Stomach (tissue), 4 donors: Measurements from ENCODE around the gene ARMH1.

ENCODE experiments used
- POLR2A ChIP-seq, 4 donors: fragments of 450-650 bp; IDR thresholded peaks; one replicate each; pipeline ENCODE4 v1.6.1; 2016; ENCODE audit warnings: antibody characterized with exemption in 4 of 4, control low read depth in 2 of 4, mild to moderate bottlenecking in 1 of 4, moderate library complexity in 1 of 4
- POLR2AphosphoS5 ChIP-seq, 3 donors: sonication (generic); formaldehyde crosslinking; IDR thresholded peaks; one replicate each; pipeline ENCODE4 v1.6.1; 2016; ENCODE audit warnings: antibody characterized with exemption in 3 of 3
- TF ChIP-seq, protein P1 (sequence below), 7 experiments: fragments of 450-650 bp in 4 of 7; fragments of 200-600 bp in 3 of 7; sonication (generic) in 3 of 7; IDR thresholded peaks; one replicate each; pipeline ENCODE4 v1.5.1; 2016 to 2019; ENCODE audit warnings: antibody characterized with exemption in 7 of 7, control low read depth in 2 of 7, mild to moderate bottlenecking in 1 of 7

GRCh38 chr1:44661781-44662682 lies 12.5 kb upstream of the ARMH1 start:
- TF ChIP-seq, protein P1, sequence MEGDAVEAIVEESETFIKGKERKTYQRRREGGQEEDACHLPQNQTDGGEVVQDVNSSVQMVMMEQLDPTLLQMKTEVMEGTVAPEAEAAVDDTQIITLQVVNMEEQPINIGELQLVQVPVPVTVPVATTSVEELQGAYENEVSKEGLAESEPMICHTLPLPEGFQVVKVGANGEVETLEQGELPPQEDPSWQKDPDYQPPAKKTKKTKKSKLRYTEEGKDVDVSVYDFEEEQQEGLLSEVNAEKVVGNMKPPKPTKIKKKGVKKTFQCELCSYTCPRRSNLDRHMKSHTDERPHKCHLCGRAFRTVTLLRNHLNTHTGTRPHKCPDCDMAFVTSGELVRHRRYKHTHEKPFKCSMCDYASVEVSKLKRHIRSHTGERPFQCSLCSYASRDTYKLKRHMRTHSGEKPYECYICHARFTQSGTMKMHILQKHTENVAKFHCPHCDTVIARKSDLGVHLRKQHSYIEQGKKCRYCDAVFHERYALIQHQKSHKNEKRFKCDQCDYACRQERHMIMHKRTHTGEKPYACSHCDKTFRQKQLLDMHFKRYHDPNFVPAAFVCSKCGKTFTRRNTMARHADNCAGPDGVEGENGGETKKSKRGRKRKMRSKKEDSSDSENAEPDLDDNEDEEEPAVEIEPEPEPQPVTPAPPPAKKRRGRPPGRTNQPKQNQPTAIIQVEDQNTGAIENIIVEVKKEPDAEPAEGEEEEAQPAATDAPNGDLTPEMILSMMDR (IDR thresholded peaks at IDR 0.05), result no peak
- TF ChIP-seq POLR2A (IDR thresholded peaks at IDR 0.05), result no peak
- no peak for TF ChIP-seq POLR2AphosphoS5 (IDR thresholded peaks at IDR 0.05)
